ENCODE results near the gene KERA.
"Not testable (repeated sequence)": the region's sequence is repeated elsewhere in the genome, so short reads cannot be mapped to it uniquely, and the experiment has no call there.

KERA gene

GRCh38 chr12:91057368-91058165 lies at the start of gene KERA:
Gene KERA, minus strand, starts transcription at chr12:91058024. Its CDS starts 1,743 bp downstream, at chr12:91056281.
- DNase-seq = no peak

DNA sequence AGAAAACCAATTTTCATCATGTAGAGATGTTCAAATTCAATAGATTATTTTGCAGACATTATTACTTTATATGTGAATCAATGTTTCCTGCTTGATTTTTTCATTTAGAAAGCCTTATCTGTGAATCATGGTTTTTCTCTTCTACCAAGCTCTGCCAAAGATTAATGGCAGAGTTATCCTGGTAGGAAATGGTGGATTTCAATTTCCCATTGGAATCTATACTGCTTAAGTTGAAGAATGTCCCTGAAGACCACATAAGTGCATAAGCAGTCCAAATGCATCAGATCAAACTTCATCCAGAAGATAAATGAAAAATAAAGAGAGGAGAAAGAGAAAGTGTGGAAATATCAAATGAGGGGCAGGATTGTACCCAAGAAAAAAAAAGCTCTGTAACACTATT lies 48.5 kb upstream of the KERA start:
- no peak for DNase-seq

- DNase-seq = no peak
Measured at GRCh38 chr12:91105807-91106206, 48.0 kb upstream of the KERA start.

GRCh38 chr12:91104812-91105466 lies 47.1 kb upstream of the KERA start:
- DNase-seq = no peak

GRCh38 chr12:91103624-91104023 lies 45.8 kb upstream of the KERA start:
- no peak for DNase-seq

GRCh38 chr12:91103101-91103500 lies 45.3 kb upstream of the KERA start:
- no peak for DNase-seq

GRCh38 chr12:91100906-91101305 lies 43.1 kb upstream of the KERA start:
- DNase-seq = no peak

DNA sequence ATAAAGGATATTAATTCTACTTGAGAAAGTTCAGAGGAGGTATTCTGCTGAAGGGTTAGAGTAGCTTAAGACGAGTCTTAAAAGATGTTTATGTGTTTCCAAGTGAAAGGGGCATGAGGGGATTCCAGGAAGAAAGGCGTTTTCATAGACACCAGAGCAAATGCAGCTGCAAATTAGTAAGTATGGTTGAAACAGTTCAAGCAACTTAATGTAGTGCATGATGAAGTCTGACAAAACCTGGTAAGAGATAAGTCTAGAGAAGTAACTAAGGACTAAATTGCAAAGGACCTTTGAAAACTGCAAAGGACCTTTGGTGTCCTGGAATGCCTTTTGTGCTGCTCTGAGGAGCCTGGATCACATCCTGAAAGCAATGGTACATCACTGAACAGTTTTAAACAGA lies 42.0 kb upstream of the KERA start:
- no peak for DNase-seq

GRCh38 chr12:91099341-91099740 lies 41.5 kb upstream of the KERA start:
- DNase-seq = no peak

DNA sequence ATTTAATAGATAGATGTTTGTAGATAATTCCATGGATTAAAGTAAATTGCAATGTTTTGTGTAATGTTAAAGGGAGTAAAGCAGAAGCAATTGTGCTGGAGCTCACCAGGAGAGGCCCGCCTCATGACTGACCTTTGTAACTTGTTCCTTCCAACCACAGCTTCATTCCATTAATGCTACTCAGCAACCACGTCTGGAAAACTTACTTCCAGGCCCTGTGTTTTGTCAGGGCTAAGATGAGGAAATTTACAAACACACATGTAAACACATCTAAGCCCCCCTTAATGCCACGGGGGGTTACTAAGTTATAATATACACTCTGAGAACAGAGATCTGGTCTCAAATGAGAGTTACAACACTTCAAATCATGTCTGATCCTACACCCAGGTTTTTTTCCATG lies 41.1 kb upstream of the KERA start:
- no peak for DNase-seq

DNA sequence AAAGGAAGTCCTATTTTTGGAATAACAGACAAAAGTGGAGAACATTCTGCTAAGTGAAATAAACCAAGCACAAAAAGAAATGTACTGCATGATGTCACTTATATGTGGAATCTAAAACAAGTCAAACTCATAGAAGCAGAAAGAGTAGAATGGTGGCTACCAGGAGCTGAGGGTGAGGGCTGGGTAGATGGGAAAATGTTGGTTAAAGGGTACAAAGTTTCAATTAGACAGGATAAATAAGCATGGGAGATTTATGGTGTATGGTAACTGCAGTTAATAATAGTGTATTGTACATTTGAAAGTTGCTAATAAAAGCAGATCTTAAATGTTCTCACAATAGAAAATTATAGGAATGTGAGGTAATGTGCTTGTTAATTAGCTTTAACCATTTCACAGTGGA lies 40.6 kb upstream of the KERA start:
- no peak for DNase-seq

GRCh38 chr12:91094957-91095356 lies 37.1 kb upstream of the KERA start:
- DNase-seq = no peak

- DNase-seq = no peak
Measured at GRCh38 chr12:91094032-91094662, 36.3 kb upstream of the KERA start.

DNA sequence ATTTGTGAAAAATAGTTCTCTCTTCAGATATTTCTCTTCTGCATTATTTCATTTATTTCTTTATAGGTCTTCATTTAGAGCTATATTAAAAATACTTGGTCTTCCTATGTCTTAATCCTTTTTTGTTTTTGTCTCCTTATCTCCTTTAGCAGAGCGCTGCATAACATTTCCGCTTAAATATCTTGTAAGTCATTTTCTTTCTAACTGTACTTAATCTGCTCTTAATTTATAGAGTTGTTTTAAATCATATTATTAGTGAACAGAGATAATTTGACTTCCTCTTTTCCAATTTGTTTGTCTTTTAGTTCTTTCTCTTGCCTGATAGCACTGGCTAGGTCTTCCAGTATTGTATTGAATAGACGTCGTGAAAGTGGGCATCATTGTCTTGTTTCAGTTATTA lies 35.5 kb upstream of the KERA start:
- no peak for DNase-seq

DNA sequence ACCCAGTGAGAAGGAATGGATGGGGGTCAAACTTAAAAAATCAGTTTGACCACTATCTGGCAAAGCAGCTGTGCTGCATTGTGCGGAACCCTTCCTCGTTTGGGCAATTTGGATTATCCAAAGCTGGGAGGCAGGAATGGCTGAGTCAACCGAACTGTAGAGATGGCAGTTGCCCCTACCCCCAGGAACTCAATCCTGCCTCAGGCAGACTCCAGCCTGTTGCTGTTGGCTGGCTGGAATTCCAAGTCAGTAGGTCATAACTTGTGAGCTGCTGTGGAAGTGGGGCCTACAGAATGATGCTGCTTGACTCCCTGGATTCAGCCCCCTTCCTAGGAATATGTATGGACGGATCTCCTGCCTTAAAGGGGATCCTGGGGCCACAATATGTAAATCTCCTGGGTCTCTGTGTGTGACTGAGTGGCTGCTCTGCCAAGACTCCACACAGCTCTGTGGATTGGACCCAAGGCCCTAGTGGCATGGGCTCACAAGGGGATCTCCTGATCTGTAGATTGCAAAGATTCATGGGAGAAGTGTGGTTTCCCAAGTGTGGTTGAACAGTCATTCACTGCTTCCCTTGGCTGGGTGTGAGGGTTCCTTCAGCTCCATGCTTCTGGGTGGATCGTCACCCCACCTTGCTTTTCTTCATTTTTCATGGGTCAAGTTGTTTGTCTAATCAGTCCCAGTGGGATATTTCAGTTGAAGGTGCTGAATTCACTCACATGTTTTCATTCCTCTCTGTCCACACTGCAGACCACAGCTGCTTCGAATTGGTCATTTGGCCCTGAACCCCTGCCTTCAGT lies 34.3 kb upstream of the KERA start:
- DNase-seq = no peak

GRCh38 chr12:91089953-91090352 lies 32.1 kb upstream of the KERA start:
- not testable (repeated sequence) for DNase-seq

DNA sequence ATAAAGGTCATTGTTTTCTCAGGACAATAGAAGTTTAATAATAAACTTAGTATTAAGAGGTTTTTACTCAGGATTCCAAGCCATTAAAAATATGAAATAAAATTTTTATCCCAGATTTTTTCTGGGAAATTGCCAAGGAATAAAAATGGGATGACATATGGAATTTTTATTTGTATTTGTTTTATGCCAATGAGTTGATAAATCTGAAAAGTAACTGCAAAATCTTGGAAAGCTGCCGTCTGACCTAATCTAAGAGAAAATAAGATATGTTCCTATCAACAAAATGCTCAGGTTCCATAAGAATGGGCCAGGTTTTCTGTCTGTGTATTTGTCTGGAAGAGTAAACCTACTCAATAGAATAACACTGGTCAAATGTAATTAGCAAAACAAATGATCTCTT lies 22.2 kb upstream of the KERA start:
- DNase-seq = no peak

GRCh38 chr12:91078501-91078900 lies 20.7 kb upstream of the KERA start:
- no peak for DNase-seq

- DNase-seq = no peak
Measured at GRCh38 chr12:91077228-91077954, 19.6 kb upstream of the KERA start.

- no peak for DNase-seq
Measured at GRCh38 chr12:91074851-91075250, 17.0 kb upstream of the KERA start.

- no peak for DNase-seq
Measured at GRCh38 chr12:91074154-91074709, 16.4 kb upstream of the KERA start.

DNA sequence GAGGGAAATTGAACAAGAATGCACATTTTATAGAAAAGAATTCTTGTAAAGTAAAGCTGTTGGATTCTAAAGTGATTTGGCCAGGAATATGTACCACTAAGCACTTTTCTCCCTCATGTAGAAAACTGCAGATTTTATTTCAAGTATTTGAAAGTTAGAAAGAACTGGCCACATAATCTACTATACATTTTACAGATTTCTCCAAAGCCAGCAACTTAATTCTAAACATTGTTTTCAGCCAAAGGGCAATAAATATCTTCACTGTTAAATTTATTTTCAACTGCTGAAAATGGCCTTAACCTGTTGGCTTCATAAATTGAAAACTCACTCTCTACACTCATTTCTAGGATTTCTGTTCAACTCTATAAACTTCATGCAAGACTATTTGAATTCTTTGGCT lies 15.6 kb upstream of the KERA start:
- no peak for DNase-seq

Data from activated CD4-positive, alpha-beta T cell treated with anti-CD3 and anti-CD28 coated beads for 48 hours (primary cell).